Dedifferentiated amniotic fluid mesenchymal stem cell (primary cell): ENCODE measurements around the gene TRPM2.
"Not testable (repeated sequence)": the region's sequence is repeated elsewhere in the genome, so short reads cannot be mapped to it uniquely, and the experiment has no call there.

Experiments
- DNase-seq: peaks from one replicate; pipeline ENCODE4 v3.0.0-alpha.2; 2016; ENCODE audit errors: extremely low spot score

TRPM2 gene

DNA sequence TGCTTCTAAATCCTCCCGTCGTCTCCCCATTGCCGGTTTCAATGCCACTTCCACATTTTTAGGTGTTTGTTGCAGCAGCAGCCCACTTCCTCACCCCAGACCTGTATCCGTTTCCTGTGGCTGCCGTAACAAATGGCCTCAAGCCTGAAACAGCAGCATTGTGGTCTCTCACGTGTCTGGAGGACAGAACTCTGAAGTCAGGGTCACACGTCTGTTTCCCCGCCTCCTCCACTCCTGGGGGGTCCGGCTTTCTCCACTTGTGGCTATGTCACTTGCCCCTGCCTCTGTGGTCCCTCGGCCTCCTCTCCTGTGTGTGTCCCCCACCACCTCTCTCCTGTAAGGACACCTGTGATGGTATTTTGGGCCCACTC, 21.8 kb downstream of the TRPM2 start:
- DNase-seq: no peak

DNA sequence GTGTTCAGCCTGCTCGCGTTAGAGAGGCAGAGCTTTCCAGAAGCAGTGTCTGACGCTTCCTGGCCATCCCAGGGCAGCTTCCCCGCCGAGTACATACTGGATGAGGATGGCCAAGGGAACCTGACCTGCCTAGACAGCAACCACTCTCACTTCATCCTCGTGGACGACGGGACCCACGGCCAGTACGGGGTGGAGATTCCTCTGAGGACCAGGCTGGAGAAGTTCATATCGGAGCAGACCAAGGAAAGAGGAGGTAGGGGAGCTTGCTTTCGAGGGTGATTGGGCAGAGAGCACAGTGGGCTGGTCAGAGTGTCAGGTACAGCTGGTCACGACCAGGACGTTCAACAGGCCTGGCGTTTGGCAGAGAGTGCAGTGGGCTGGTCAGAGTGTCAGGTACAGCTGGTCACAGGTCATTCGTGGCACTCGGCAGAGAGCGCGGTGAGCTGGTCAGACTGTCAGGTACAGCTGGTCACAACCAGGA, 22.4 kb downstream of the TRPM2 start:
- DNase-seq: no peak

DNA sequence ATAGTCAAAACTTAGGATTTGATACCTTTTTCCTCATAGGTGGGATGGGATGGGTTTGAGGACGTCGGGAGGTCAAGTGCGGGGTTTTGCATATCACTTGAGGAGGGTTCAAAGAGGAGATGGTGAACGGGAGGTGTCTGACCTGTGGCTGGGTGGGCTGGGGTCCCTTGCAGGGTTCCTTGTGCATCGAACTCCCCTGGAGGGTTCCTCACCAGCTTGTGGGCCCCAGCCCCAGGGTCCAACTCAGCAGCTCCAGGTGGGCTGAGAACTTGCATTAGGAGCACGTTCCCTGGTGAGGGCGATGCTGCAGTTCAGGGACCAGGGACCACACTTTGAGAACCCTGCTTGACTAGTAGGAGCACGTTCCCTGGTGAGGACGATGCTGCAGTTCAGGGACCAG, 23.2 kb downstream of the TRPM2 start:
- no peak for DNase-seq

DNA sequence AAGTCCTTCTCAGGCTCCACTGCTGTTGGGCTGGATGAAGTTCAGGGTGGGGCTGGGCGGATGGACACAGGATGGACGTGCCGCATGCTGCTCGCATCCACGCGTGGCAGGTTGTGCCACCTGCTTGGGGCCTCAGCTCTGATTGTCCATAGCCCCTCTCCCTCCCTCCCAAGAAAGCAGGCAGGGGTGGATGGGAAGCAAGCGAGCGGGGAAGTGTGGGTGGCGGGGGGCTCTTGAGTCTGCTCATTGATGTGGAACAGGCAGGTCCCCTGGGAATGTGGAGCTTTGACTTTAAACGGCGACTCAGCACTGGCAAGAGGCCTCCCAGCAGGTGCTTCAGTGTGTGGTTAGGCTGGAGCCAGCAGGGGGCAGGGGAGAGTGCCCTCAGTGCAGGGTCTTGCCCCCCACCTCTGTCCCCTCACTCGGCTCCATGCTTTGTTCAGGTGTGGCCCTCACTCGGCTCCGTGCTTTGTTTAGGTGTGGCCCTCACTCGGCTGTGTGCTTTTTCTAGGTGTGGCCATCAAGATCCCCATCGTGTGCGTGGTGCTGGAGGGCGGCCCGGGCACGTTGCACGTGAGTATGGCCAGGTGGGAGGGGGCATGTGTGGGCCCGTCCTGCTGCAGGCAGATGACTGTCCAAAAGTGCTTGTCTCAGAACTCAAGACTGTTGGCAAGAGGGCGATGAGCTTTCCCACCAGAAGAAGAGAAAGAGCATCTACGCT, 23.9 kb downstream of the TRPM2 start:
- no peak for DNase-seq

DNA sequence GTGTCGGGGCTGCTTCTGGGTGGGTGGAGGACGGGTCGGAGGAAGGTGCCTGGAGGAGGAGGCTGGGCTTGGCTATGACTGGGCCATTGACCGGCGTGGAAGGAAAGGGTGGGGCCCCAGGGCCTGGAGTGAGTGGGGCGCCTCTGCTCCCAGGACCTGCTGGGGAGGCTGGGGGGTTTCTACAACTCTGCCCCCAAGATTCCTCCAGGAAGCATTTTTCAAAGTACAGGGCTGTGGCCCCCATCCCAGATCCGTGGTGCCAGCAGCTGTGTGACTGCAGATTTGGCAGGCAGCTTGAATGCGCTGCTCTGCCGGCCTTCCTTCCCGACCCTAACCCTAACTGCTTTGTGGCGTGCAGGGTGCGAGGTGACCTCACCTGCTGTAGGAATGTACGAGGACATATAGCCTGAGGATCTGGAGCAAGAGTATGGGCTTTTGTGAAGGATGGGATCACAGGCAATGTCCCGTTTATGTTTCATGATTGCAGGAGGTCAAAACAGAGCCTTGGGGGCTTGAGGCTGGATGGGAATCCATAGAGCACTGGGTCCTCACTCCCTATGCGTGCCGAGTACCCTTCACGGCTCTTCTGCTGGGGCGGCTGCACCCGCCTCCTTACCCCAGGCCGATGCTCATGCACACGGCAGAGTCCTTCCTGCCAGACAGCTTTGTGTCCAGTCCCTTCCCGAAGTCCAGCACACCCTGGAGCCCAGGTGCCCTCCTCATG, 24.7 kb downstream of the TRPM2 start:
- no peak for DNase-seq

DNA sequence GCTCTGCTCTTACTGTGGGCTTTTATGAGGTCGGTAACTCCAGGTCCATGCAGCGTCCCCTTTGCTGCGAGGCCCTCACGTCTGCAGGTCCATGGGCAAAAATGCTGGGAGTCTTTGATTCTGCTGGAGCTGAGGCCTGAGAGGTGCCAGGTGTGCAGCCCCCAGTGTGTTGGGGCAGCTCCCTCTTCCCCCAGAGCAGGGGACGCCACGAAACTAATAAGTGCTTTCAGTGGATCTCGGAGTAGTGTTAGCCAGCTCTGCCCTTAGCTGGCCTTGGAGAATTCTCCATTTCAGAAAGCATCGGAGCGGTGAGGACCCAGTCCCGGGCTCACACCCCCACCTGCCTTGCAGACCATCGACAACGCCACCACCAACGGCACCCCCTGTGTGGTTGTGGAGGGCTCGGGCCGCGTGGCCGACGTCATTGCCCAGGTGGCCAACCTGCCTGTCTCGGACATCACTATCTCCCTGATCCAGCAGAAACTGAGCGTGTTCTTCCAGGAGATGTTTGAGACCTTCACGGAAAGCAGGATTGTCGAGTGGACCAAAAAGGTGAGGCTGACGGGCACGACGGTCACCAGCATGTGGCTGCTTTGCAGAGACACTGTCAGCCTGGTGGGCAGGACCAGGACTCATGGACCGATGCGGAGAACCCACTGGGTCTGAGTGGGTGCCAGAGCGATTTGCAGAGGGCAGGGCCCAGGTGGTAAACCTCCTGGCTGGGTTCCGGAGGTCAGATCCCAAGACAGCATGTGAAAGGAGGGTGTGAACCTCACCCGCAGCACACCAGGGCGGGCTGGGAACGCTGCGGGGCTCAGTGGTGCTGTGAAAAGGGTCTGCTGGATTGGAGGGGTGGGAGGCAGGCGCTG, 25.5 kb downstream of the TRPM2 start:
- DNase-seq: no peak

DNA sequence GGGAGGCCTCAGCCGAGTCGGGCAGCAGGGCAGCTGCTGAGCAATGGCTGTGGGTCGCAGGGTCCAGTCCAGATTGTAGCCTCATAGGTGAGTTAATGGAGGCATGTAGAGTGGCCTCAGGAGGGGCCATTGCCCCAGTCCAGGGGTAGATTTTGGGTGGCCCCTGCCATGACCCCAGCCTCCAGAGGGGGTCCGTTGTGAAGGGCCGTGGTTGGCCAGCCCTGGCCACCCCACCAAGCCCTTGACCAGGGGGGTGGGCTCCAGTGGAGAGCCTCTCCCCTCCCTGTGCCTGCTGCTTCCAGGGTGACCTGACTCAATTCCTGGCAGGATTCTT, 26.1 kb downstream of the TRPM2 start:
- DNase-seq: no peak

DNA sequence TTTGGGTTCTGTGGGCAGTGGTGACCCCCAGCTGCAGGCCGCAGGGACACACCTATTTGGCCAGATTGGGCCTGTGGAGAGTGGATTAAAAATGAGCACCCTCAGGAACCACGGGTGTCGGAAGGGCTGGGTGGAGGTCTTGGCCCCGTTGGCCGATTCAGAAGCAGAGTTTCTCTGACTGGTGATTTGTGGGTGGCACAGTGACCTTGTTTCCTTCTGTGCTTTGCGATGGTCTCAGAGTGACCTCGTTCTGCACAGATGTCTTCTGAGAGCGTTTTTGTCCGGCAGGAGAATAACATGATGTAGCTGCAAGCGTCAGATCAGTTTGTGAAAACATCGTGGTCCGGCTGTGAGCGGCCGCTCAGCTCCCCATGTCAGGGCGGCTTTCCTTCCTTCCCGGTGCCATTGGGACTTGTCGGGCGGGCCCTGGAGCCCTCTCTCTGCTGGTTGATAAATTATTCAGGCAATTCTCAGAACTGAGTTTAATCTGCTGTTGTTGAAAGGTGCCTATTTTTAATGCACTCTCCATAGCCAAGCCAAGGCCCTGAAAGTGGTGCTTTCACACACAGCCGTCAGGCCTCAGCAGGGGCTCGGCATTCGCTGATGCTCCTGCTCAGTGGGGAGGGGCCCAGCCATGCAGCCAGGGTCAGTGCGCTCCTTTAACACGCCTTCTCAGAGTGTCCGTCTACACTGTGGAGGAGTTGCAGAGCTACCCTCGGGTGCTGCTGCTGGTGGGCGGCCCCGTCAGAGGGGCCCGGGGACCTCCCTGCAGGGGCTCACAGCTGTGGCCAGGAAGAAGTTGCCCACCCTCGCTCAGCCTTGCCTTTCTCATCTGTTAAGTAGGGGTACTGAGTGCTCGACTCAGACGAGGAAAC, 26.8 kb downstream of the TRPM2 start:
- no peak for DNase-seq

DNA sequence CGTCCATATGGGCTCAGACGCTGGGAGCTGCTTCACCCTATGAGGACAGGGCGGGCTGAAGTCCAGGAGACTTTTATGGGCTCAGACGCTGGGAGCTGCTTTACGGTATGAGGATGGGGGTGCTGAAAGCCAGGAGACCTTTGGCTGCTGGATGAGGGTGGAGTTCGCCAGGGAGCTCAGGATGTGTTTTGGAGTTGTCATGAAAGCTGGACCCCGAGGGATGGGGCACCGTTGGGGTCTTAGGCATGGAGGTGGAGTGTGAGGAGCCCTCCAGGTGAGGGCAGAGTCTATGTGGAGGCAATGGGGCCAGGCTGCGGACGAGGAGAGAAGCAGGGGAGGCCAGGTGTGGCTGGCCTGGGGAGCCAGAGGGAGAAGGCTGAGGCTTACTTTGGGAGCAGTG, 27.5 kb downstream of the TRPM2 start:
- no peak for DNase-seq

DNA sequence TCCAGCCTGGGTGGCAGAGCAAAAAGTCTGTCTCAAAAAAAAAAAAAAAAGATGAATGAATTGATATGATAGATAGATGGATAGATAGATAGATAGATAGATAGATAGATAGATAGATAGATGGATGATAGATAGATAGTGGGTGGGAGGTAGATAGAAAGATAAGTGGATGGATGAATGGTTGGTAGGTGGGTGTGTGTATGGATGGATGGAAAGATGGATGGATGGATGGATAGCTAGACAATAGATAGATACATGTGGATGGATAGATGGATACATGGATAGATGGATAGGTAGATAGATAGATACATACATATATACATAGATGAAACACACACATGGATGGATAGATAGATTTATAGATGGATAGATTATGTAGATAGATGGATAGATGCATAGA, 28.5 kb downstream of the TRPM2 start:
- DNase-seq: no peak

DNA sequence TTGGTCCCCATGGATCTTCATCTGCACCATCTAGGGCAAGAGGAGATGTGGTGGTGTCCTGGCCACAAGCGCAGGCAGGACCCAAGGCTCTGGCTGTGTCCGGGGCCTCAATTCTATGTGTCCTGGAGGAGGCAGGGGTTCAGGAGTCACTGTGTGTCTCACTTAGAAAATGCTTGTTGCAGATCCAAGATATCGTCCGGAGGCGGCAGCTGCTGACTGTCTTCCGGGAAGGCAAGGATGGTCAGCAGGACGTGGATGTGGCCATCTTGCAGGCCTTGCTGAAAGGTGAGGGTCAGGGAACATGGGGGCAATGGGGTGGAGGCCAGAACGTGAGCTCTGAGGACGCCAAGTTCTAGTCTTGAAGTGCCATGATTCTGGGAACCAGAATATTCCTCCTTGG, 29.1 kb downstream of the TRPM2 start:
- DNase-seq: no peak

DNA sequence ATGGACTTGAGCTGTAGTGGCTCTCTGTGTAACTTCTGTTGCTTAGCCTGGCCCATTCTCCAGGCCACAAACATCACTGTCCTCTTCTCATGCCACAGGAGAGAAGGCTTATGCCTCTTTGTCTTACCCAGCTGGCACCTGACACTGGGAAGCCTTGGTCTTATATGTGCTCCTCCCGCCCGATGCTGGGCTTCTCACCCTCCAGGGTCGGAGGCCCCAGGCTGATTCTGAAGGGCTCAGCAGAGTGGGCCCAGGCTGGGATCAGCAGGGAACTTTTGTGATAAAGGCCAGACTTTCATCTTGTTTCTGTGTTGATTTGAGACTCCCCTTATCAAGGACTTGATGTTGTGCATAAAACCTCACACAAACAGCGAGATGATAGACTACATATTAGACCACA, 29.8 kb downstream of the TRPM2 start:
- DNase-seq: no peak

DNA sequence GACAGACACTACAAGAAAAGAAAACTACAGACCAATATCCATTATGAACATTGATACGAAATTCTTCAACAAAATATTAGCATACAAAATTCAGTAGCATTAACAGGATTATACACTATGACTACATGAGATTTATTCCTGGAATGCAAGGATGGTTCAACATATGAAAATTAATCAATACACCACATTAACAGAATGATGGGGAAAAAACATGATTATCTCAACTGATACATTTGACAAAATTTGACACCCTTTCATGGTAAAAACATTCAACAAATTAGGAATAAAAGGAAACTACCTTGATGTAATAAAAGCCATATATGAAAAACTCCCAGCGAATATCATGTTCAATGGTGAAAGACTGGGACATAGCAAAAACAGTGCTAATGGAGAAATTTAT, 31.5 kb downstream of the TRPM2 start:
- no peak for DNase-seq

DNA sequence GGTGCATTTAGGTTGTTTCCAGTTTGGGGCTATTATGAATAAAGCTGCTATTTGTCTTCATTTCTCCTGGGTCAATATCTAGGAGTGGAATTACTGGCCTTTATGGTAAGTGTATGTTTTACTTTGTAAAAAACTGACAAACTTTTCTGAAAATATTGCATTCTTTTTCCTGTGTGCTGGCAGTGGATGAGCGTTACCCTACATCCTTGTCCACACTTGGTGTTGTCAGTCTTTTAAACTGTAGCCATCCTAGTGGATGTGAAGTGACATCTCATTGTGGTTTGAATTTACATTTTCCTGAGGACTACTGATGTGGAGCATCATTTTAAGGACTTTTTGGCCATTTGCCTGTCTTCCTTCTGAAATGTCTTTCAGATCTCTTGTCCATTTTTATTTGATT, 35.9 kb downstream of the TRPM2 start:
- DNase-seq: no peak

DNA sequence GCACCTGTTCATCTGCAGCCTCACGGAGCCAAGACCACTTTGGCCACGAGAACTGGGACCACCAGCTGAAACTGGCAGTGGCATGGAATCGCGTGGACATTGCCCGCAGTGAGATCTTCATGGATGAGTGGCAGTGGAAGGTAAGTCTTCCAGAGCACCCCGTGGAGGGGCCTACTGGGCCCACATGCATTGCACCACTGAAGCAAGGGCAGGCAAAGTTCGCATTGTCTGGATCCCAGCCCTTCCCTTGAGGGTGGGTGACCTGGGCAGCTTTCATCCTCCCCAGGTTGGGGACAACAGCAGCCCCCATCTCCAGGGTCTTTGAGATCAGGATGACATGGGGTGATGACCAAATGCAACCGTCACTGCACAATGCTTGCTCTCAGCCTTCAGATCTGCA, 37.5 kb downstream of the TRPM2 start:
- DNase-seq: no peak

DNA sequence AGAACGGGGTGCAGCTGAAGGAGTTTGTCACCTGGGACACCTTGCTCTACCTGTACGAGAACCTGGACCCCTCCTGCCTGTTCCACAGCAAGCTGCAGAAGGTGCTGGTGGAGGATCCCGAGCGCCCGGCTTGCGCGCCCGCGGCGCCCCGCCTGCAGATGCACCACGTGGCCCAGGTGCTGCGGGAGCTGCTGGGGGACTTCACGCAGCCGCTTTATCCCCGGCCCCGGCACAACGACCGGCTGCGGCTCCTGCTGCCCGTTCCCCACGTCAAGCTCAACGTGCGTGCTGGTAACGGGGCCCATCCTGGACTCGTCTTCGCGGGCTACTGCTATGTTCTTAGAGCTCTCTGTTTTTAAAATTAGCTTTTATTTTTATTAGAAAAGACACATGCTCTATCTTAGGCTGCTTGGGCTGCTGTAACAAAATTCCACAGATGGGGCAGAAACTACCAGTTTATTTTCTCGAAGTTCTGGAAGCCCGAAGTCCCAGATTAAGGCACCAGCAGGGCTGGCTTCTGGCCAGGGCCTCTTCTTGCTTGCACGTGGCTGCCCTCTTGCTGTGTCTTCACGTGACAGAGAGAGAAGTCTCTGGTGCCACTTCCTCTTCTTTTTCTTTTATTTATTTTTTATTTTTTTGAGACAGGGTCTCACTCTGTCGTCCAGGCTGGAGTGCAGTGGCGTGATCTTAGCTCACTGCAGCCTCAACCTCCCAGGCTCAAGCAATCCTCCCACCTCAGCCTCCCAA, 38.1 kb downstream of the TRPM2 start:
- no peak for DNase-seq

DNA sequence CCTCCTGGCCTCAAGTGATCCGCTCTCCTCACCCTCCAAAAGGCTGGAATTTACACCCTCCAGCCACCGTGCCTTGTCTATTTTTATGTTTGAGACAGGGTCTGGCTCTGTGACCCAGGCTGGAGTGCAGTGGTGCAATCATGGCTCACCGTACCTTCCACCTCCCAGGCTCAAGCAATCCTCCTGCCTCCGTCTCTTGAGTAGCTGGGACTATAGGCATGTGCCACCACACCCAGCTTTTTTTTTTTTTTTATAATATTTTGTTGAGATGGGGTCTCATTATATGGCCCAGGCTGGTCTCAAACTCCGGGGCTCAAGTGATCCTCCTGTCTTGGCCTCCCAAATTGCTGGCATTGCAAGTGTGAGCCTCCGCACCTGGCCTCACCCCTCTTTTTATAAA, 38.8 kb downstream of the TRPM2 start:
- no peak for DNase-seq

DNA sequence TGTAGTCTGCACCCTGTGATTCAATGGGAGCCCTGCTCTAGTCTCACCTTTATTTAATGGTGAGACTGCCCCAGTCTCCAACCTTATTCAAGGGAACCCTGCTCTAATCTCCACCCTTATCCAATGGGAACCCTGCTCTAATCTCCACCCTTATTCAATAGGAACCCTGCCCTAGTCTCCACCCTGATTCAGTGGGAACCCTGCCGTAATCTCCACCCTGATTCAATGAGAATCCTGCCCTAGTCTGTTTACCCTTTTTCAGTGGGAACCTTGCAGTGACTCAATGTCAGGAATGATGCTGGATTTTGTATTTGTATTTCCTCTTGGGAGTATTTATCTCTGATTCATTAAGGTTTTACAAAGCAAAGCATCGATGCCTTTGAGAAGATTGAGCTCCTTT, 39.5 kb downstream of the TRPM2 start:
- no peak for DNase-seq

DNA sequence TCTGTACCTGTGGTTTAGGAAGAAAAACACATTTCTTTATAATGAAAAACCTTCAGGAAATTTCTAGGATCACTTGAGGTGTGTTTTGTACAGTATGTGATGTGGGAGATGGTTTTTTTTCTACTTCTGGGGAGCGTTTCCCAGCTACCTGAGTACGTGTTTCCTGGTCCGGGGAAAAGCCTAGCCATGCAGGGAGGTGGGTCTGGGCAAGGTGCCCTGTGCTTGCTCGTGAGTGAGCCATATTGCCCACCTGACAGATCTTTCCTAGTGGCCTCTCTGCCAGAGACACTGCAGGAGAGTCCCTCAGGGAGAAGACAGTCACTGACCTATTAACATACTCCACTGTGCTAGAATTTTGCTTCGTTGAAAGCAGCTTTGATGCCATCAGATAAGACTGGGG, 41.3 kb downstream of the TRPM2 start:
- no peak for DNase-seq

DNA sequence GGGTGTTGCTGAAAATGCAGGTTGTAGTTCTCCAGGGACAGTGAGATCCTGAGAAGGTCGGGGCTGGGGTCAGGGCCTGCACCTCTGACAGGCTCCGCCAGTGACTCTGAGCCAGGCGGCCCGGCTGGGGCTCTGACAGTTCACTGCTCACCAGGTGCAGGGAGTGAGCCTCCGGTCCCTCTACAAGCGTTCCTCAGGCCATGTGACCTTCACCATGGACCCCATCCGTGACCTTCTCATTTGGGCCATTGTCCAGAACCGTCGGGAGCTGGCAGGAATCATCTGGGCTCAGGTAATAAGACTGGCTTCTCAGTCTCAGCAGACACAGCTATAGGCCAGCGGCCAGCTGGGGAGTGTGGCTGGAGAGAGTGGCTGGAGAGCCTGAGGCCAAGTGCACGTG, 41.8 kb downstream of the TRPM2 start:
- DNase-seq: no peak

DNA sequence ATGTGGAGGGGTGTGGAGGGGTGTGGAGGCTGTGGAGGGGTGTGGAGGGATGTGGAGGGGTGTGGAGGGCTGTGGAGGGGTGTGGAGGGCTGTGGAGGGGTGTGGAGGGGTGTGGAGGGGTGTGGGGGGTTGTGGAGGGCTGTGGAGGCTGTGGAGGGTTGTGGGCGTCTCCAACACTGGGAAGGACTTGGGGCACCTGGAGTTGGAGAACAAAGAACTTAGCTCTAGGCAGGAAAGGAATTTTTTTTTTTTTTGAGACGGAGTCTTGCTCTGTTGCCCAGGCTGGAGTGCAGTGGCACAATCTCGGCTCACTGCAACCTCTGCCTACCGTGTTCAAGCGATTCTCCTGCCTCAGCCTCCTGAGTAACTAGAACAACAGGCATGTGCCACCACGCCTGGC, 43.4 kb downstream of the TRPM2 start:
- not testable (repeated sequence) for DNase-seq
